H1 (cell line): Measurements from ENCODE around the gene PROSER2. TPM values are rescaled to one million over a fixed set of nuclear protein-coding genes. Genes with fewer than 3 reads are reported as not detected.

Experiments used
- CTCF ChIA-PET: fragments of 300-600 bp; sonication (Branson Sonifier 250); formaldehyde crosslinking; loops from one replicate; lab custom pipeline; 2021; ENCODE audit not compliant: partially characterized antibody; lab: Charles Lee
- POLR2A ChIA-PET: fragments of 300-600 bp; sonication (Branson Sonifier 250); formaldehyde crosslinking; loops from one replicate; lab custom pipeline; 2021; ENCODE audit warnings: inconsistent platforms; ENCODE audit not compliant: partially characterized antibody; lab: Charles Lee
- DNase-seq, 2 experiments: peaks; one replicate each; pipeline versions ENCODE4 v3.0.0 to v3.0.0-alpha.2; 2010 to 2022; ENCODE audit warnings: low spot score in 2 of 2, low read depth in 1 of 2, mixed read lengths in 1 of 2
- FAIRE-seq: peaks from 2 replicates; lab custom pipeline; 2011; peaks lifted over from hg19 to GRCh38; lab: Jason Lieb, UNC
- H2AFZ ChIP-seq: 2 replicates; pipeline ENCODE4 v1.8.1; 2012; ENCODE audit warnings: low read length, inconsistent platforms
- H2AK5ac ChIP-seq: 2 replicates; pipeline ENCODE4 v1.6.1; 2013; ENCODE audit warnings: low read depth, low read length
- H2BK120ac ChIP-seq: replicated peaks from 2 replicates; pipeline ENCODE3; 2013; ENCODE audit warnings: low read depth, low read length, inconsistent platforms
- H2BK12ac ChIP-seq: 2 replicates; pipeline ENCODE4 v1.6.1; 2013; ENCODE audit warnings: low read depth, low read length
- H2BK15ac ChIP-seq: 2 replicates; pipeline ENCODE4 v1.6.1; 2013; ENCODE audit warnings: low read length
- H2BK20ac ChIP-seq: 2 replicates; pipeline ENCODE4 v1.6.1; 2013; ENCODE audit warnings: low read length
- H2BK5ac ChIP-seq: 2 replicates; pipeline ENCODE4 v1.6.1; 2013; ENCODE audit warnings: low read depth, low read length
- H3K14ac ChIP-seq: 2 replicates; pipeline ENCODE4 v1.6.1; 2013; ENCODE audit warnings: inconsistent platforms; ENCODE audit not compliant: insufficient read length
- H3K18ac ChIP-seq: 2 replicates; pipeline ENCODE4 v1.6.1; 2013; ENCODE audit warnings: low read length; ENCODE audit errors: extremely low read depth
- H3K23ac ChIP-seq: 2 replicates; pipeline ENCODE4 v1.6.1; 2013; ENCODE audit warnings: inconsistent platforms; ENCODE audit not compliant: insufficient read length
- H3K23me2 ChIP-seq: 2 replicates; pipeline ENCODE4 v1.6.1; 2013; ENCODE audit warnings: low read depth, low read length
- H3K27ac ChIP-seq: 2 replicates; pipeline ENCODE4 v1.6.1; 2011; ENCODE audit warnings: low read depth, low read length, inconsistent platforms
- H3K27me3 ChIP-seq, 4 experiments: replicated peaks in 1 of 4; 1 replicate in 1 of 4; 2 replicates in 3 of 4; pipeline versions ENCODE4 v1.6.1 to v1.8.1; 2011 to 2013; ENCODE audit warnings: low read length in 3 of 4, mild to moderate bottlenecking in 3 of 4, inconsistent platforms in 2 of 4, mixed read lengths in 2 of 4, moderate library complexity in 1 of 4; ENCODE audit not compliant: control insufficient read depth in 3 of 4, insufficient read depth in 3 of 4; ENCODE audit errors: extremely low read depth in 1 of 4
- H3K36me3 ChIP-seq, 4 experiments: 2 replicates each; pipeline versions ENCODE4 v1.6.1 to v1.8.1; 2011 to 2013; ENCODE audit warnings: mild to moderate bottlenecking in 4 of 4, low read length in 3 of 4, moderate library complexity in 2 of 4, control low read depth in 1 of 4, inconsistent platforms in 1 of 4; ENCODE audit not compliant: insufficient read depth in 4 of 4, control insufficient read depth in 2 of 4
- H3K4ac ChIP-seq: replicated peaks from 2 replicates; pipeline ENCODE3; 2013; ENCODE audit warnings: low read length, low read depth, mixed read lengths, inconsistent platforms; ENCODE audit not compliant: insufficient read length
- H3K4me1 ChIP-seq, 4 experiments: replicated peaks in 1 of 4; 1 replicate in 1 of 4; 2 replicates in 3 of 4; pipeline versions ENCODE4 v1.6.1 to v1.8.1; 2011 to 2013; ENCODE audit warnings: low read length in 3 of 4, inconsistent platforms in 2 of 4, mixed read lengths in 1 of 4; ENCODE audit not compliant: insufficient read depth in 4 of 4, control insufficient read depth in 3 of 4
- H3K4me2 ChIP-seq, 2 experiments: 2 replicates each; pipeline versions ENCODE4 v1.6.1 to v1.8.1; 2011 to 2013; ENCODE audit warnings: low read depth in 2 of 2, low read length in 2 of 2, control low read depth in 1 of 2, inconsistent platforms in 1 of 2, mild to moderate bottlenecking in 1 of 2; ENCODE audit not compliant: insufficient read depth in 1 of 2
- H3K4me3 ChIP-seq, 4 experiments: fragments of 200-600, 300-600 bp in 1 of 4; sonication (generic), shearing (Covaris generic), sonication (Bioruptor Twin) in 1 of 4; 2 replicates each; pipeline versions ENCODE4 v1.5.1 to v1.8.1; 2011 to 2016; ENCODE audit warnings: low read length in 4 of 4, low read depth in 3 of 4, control low read depth in 2 of 4, inconsistent platforms in 2 of 4, mild to moderate bottlenecking in 2 of 4, mixed read lengths in 1 of 4, moderate library complexity in 1 of 4; ENCODE audit not compliant: insufficient read depth in 2 of 4; ENCODE audit errors: extremely low read depth in 1 of 4
- H3K56ac ChIP-seq: replicated peaks from 2 replicates; pipeline ENCODE3; 2013; ENCODE audit warnings: low read depth, mild to moderate bottlenecking, mixed read lengths, low read length, inconsistent platforms; ENCODE audit not compliant: insufficient read length
- H3K79me1 ChIP-seq: 2 replicates; pipeline ENCODE4 v1.6.1; 2013; ENCODE audit warnings: low read depth, low read length, control low read depth
- H3K79me2 ChIP-seq, 2 experiments: 2 replicates each; pipeline versions ENCODE4 v1.6.1 to v1.8.1; 2012 to 2013; ENCODE audit warnings: low read length in 2 of 2, mild to moderate bottlenecking in 2 of 2, inconsistent platforms in 1 of 2; ENCODE audit not compliant: insufficient read depth in 2 of 2, control insufficient read depth in 1 of 2
- H3K9ac ChIP-seq, 4 experiments: replicated peaks in 1 of 4; 1 replicate in 1 of 4; 2 replicates in 3 of 4; pipeline versions ENCODE4 v1.6.1 to v1.8.1; 2011 to 2013; ENCODE audit warnings: low read depth in 3 of 4, low read length in 3 of 4, control low read depth in 2 of 4, mild to moderate bottlenecking in 2 of 4, moderate library complexity in 2 of 4, inconsistent platforms in 1 of 4; ENCODE audit errors: extremely low read depth in 1 of 4
- H3K9me3 ChIP-seq, 2 experiments: 2 replicates each; pipeline versions ENCODE4 v1.6.1 to v1.8.1; 2012 to 2013; ENCODE audit warnings: mild to moderate bottlenecking in 2 of 2, moderate library complexity in 2 of 2, control low read depth in 1 of 2, inconsistent platforms in 1 of 2, low read depth in 1 of 2, low read length in 1 of 2, mixed read lengths in 1 of 2; ENCODE audit not compliant: insufficient read depth in 2 of 2
- H4K20me1 ChIP-seq, 2 experiments: replicated peaks in 1 of 2; 2 replicates each; pipeline versions ENCODE3 to v1.8.1; 2011 to 2013; ENCODE audit warnings: inconsistent platforms in 2 of 2, low read length in 2 of 2, mild to moderate bottlenecking in 1 of 2; ENCODE audit not compliant: insufficient read depth in 2 of 2, control insufficient read depth in 1 of 2
- H4K5ac ChIP-seq: 2 replicates; pipeline ENCODE4 v1.6.1; 2013; ENCODE audit warnings: low read length, low read depth, mixed read lengths, inconsistent platforms; ENCODE audit not compliant: insufficient read length
- H4K8ac ChIP-seq: 2 replicates; pipeline ENCODE4 v1.8.0; 2013; ENCODE audit warnings: mild to moderate bottlenecking, moderate library complexity, low read length, inconsistent platforms; ENCODE audit not compliant: insufficient read depth; ENCODE audit errors: extremely low read depth
- H4K91ac ChIP-seq: replicated peaks from 2 replicates; pipeline ENCODE3; 2013; ENCODE audit warnings: low read length, mixed read lengths, inconsistent platforms; ENCODE audit not compliant: insufficient read length
- CHD1 ChIP-seq: IDR thresholded peaks from 2 replicates; pipeline ENCODE4 v1.6.1; 2012; ENCODE audit warnings: low read depth, low read length, improper control_type of control experiment
- CTBP2 ChIP-seq: IDR thresholded peaks from 2 replicates; pipeline ENCODE4 v1.7.0; 2011; ENCODE audit warnings: borderline replicate concordance, mild to moderate bottlenecking, moderate library complexity, mixed read lengths, low read length; ENCODE audit not compliant: insufficient read depth, insufficient read length
- EZH2 ChIP-seq: fragments of 200-600 bp; sonication (generic); IDR thresholded peaks from 2 replicates; pipeline ENCODE4 v1.7.1; 2012; ENCODE audit warnings: low read depth, mild to moderate bottlenecking, moderate library complexity, low read length, inconsistent platforms; ENCODE audit not compliant: severe bottlenecking
- KDM5A ChIP-seq: fragments of 200-600 bp; IDR thresholded peaks from 2 replicates; pipeline ENCODE4 v1.7.1; 2012; ENCODE audit warnings: mild to moderate bottlenecking, low read length, inconsistent platforms, mixed read lengths
- PHF8 ChIP-seq: fragments of 200-600 bp; sonication (generic); conservative IDR thresholded peaks from 2 replicates; pipeline ENCODE4 v1.7.1; 2012; ENCODE audit warnings: low read depth, mild to moderate bottlenecking, inconsistent platforms, low read length, moderate library complexity
- RNF2 ChIP-seq: fragments of 200-900, 300-1000 bp; sonication (generic); IDR thresholded peaks from 2 replicates; pipeline ENCODE4 v1.7.1; 2016; ENCODE audit warnings: borderline replicate concordance, low read depth, mild to moderate bottlenecking, antibody characterized with exemption, low read length; ENCODE audit not compliant: poor library complexity, severe bottlenecking; ENCODE audit errors: missing control alignments
- SIRT6 ChIP-seq: IDR thresholded peaks from one replicate; pipeline ENCODE4 v1.7.1; 2012; ENCODE audit warnings: low read length, inconsistent platforms
- SP4 ChIP-seq: IDR thresholded peaks from 2 replicates; pipeline ENCODE4 v1.6.1; 2012; ENCODE audit warnings: low read length, inconsistent platforms
- TAF1 ChIP-seq: IDR thresholded peaks from 2 replicates; pipeline ENCODE4 v1.6.1; 2011; ENCODE audit warnings: mild to moderate bottlenecking, low read depth, low read length
- TAF7 ChIP-seq: optimal IDR thresholded peaks from 2 replicates; pipeline ENCODE3; 2011; ENCODE audit warnings: low read depth, mild to moderate bottlenecking, inconsistent platforms, low read length, moderate library complexity, borderline replicate concordance
- YY1 ChIP-seq: IDR thresholded peaks from 2 replicates; pipeline ENCODE4 v1.6.1; 2011; ENCODE audit warnings: low read depth, mild to moderate bottlenecking, low read length
- WGBS, 2 experiments: shearing (Covaris generic) in 1 of 2; methylation state at CpG; one replicate each; pipeline versions ENCODE4 v1.1.6 to v1.1.7; 2013 to 2015; ENCODE audit warnings: low lambda C conversion rate in 2 of 2, mixed read lengths in 2 of 2, inconsistent platforms in 1 of 2, low coverage in 1 of 2, missing lambda C conversion rate in 1 of 2; ENCODE audit not compliant: insufficient replicate concordance in 2 of 2, insufficient coverage in 1 of 2, insufficient read length in 1 of 2; ENCODE audit errors: extremely low coverage in 1 of 2, missing lambda C conversion rate in 1 of 2; 5-methylcytosine and 5-hydroxymethylcytosine counted together
- polyA plus RNA-seq, 7 experiments: library from polyadenylated mRNA; depleted of rRNA in 3 of 7; stranded (reverse) in 5 of 7; unstranded in 2 of 7; fragments of >200 nt in 5 of 7; fragments of 200-250 nt in 2 of 7; gene quantifications; 1 replicate in 5 of 7; 2 replicates in 1 of 7; 4 replicates in 1 of 7; pipeline versions ENCODE4 v1.2.1 to v1.2.3, GENCODE V29; 2011 to 2013; ENCODE audit warnings: missing spikeins in 2 of 7, mixed read lengths in 2 of 7
- total RNA-seq: library from RNA; stranded (reverse); fragmentation: NEBNext Ultra II Directional; extraction: Animal tissue kit (Norgen Biotek cat#: 25700); gene quantifications from 2 replicates; pipeline ENCODE4 v1.2.1, GENCODE V29; 2021

PROSER2 gene
- total and polyA plus RNA-seq, 2 of the 8 experiments (the other 6 are each of a cell fraction or from before 2014, with no cell fraction given) = 3.9 to 13.7 TPM

DNA sequence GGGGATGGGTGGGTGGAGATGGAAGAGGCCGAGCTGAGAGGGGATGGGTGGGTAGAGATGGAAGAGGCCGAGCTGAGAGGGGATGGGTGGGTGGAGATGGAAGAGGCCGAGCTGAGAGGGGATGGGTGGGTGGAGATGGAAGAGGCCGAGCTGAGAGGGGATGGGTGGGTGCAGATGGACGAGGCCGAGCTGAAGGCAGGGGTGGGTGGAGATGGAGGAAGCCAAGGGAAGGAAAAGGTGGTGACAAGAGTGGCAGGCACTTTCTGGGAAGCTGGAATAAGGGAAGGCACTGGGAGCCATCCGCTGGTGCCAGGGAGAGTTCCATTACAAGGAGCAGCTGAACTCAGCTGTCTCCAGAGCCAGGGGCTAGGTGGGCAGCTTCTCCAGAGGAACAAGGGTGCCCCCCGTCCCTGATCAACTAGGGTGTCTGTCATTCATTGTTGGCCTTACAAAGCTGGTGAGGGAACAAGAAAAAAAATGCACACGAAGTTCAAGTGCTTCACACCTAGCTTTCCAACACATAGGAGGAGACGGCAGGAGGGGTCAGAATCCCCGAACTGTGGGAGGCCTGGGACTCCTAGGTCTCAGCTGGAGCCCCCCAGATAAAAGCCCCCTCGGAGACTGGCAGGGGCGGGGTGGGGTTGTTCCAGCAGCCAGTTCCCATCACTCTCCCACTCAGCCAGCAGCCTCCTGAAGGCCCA is 62.4 kb downstream of the PROSER2 start:
- Histone ChIP-seq H4K5ac (no peak overlapping the region), H3K14ac (no peak overlapping the region), H3K9me3 (no peaks in the 10 kb centered on the region), H2BK20ac (no peak overlapping the region), H3K4ac (no peak overlapping the region), H4K91ac (no peak overlapping the region), H2AK5ac (no peak overlapping the region), H3K18ac (no peak overlapping the region), H4K20me1 (peaks cover 0 to 1% of the 10 kb centered on the region in 2 experiments), H2BK120ac (no peak overlapping the region), H2BK12ac (no peak overlapping the region), H3K23ac (no peak overlapping the region), H3K9ac (no peak overlapping the region), H3K27me3 (no peaks in the 10 kb centered on the region), H3K56ac (no peak overlapping the region), H3K4me1 (peaks cover 0 to 5% (median 0%) of the 10 kb centered on the region in 4 experiments; a peak in 1 of 7 replicates), H2AFZ (no peak overlapping the region), H2BK5ac (no peak overlapping the region), H2BK15ac (no peak overlapping the region), H3K36me3 (no peaks in the 10 kb centered on the region), H3K4me2 (no peak overlapping the region), H3K79me2 (no peaks in the 10 kb centered on the region), H3K23me2 (no peaks in the 10 kb centered on the region), H3K4me3 (no peak overlapping the region), H3K79me1 (no peaks in the 10 kb centered on the region), H3K27ac (no peak overlapping the region), H4K8ac (no peak overlapping the region; the same call in 1 of the 2 replicates)
- POLR2A ChIA-PET = interaction anchor here (1.3 kb wide), 1 partner anchor 9 kb away, joined by 6 read pairs; no protein-coding TSS in a partner anchor
- CTCF ChIA-PET = interaction anchor here (0.6 to 2.7 kb wide), 8 partner anchors 9 to 155 kb away, joined by 3 to 10 read pairs (median 4); no protein-coding TSS in a partner anchor
- 96% methylated on average over 7 of the region's 13 CpGs; no CpG with 5 or more reads in 1 of the 2 experiments for WGBS, 2 experiments
- FAIRE-seq = no peak
- no peak for DNase-seq
- TF ChIP-seq TAF7 (no peak), CHD1 (no peak), RNF2 (no peak), SIRT6 (no peak), CTBP2 (no peak), PHF8 (no peak), TAF1 (no peak), YY1 (no peak), EZH2 (no peak), KDM5A (no peak), SP4 (no peak)
